Neural progenitor cell (in vitro differentiated cells): Measurements from ENCODE around the gene PKHD1. TPM values are rescaled to one million over a fixed set of nuclear protein-coding genes. Genes with fewer than 3 reads are reported as not detected.
A peak's percentile ranks its signal among the peaks of the same experiment; 100 is the strongest.
"Not testable (repeated sequence)": the region's sequence is repeated elsewhere in the genome, so short reads cannot be mapped to it uniquely, and the experiment has no call there.

ENCODE experiments used
- DNase-seq: peaks from one replicate; pipeline ENCODE4 v3.0.0-alpha.2; 2016; ENCODE audit warnings: low spot score
- H2AFZ ChIP-seq: fragments of 200-600 bp; sonication (generic); replicated peaks from 2 replicates; pipeline ENCODE4 v1.6.1; 2016; ENCODE audit warnings: antibody characterized with exemption
- H3F3A ChIP-seq: fragments of 200-600 bp; sonication (generic); 2 replicates; pipeline ENCODE4 v1.6.1; 2016; ENCODE audit warnings: antibody characterized with exemption, low read depth
- H3K27ac ChIP-seq: fragments of 200-600 bp; sonication (generic); 2 replicates; pipeline ENCODE4 v1.5.1; 2016; ENCODE audit warnings: mild to moderate bottlenecking
- H3K27me3 ChIP-seq: fragments of 200-600 bp; sonication (generic); 2 replicates; pipeline ENCODE4 v1.6.1; 2016; ENCODE audit warnings: mild to moderate bottlenecking, moderate library complexity
- H3K36me3 ChIP-seq: fragments of 200-600 bp; sonication (generic); 2 replicates; pipeline ENCODE4 v1.5.1; 2016
- H3K4me1 ChIP-seq: fragments of 200-600 bp; sonication (generic); 2 replicates; pipeline ENCODE4 v1.6.1; 2016; ENCODE audit warnings: mixed run types
- H3K4me2 ChIP-seq: fragments of 200-600 bp; sonication (generic); 2 replicates; pipeline ENCODE4 v1.6.1; 2016
- H3K4me3 ChIP-seq: fragments of 200-600 bp; sonication (generic); 2 replicates; pipeline ENCODE4 v1.5.1; 2016
- H3K79me2 ChIP-seq: fragments of 200-600 bp; sonication (generic); 2 replicates; pipeline ENCODE4 v1.6.1; 2016; ENCODE audit warnings: low read depth
- H3K9ac ChIP-seq: fragments of 200-600 bp; sonication (generic); 2 replicates; pipeline ENCODE4 v1.6.1; 2016
- H3K9me3 ChIP-seq: fragments of 200-600 bp; sonication (generic); 2 replicates; pipeline ENCODE4 v1.5.1; 2016; ENCODE audit warnings: low read depth
- H4K20me1 ChIP-seq: fragments of 200-600 bp; sonication (generic); 2 replicates; pipeline ENCODE4 v1.6.1; 2016; ENCODE audit warnings: low read depth
- H3K27ac Mint-ChIP-seq: 3 replicates; pipeline ENCODE4 v1.8.0; 2021; ENCODE audit warnings: mixed read lengths
- H3K27me3 Mint-ChIP-seq: 2 replicates; pipeline ENCODE4 v1.8.0; 2022; ENCODE audit warnings: low read depth, mild to moderate bottlenecking, inconsistent platforms, moderate library complexity, mixed read lengths; ENCODE audit not compliant: insufficient read depth
- H3K36me3 Mint-ChIP-seq: 3 replicates; pipeline ENCODE4 v1.8.0; 2021; ENCODE audit warnings: mixed read lengths
- H3K4me1 Mint-ChIP-seq: 3 replicates; pipeline ENCODE4 v1.8.0; 2021; ENCODE audit warnings: mixed read lengths
- H3K4me3 Mint-ChIP-seq: 3 replicates; pipeline ENCODE4 v1.8.0; 2021; ENCODE audit warnings: mild to moderate bottlenecking, moderate library complexity, mixed read lengths
- H3K9me3 Mint-ChIP-seq: 3 replicates; pipeline ENCODE4 v1.8.0; 2020; ENCODE audit warnings: mixed read lengths
- EZH2 ChIP-seq: fragments of 200-600 bp; sonication (generic); IDR thresholded peaks from 2 replicates; pipeline ENCODE4 v1.6.1; 2017; ENCODE audit warnings: antibody characterized with exemption, mild to moderate bottlenecking, moderate library complexity
- EZH2phosphoT487 ChIP-seq: fragments of 200-600 bp; sonication (generic); IDR thresholded peaks from 2 replicates; pipeline ENCODE4 v1.6.1; 2017; ENCODE audit warnings: antibody characterized with exemption
- total RNA-seq: library from RNA; depleted of rRNA; stranded (reverse); fragments of >200 nt; gene quantifications from 2 replicates; pipeline ENCODE4 v1.2.3, GENCODE V29; 2015; ENCODE audit warnings: low replicate concordance
- TF ChIP-seq, protein P1 (sequence below): fragments of 200-600 bp; sonication (generic); IDR thresholded peaks from 2 replicates; pipeline ENCODE4 v1.5.1; 2017; ENCODE audit warnings: antibody characterized with exemption, mild to moderate bottlenecking

The PKHD1 gene
- total RNA-seq, 1 donor from 2014 or later = 0.04 TPM

DNA sequence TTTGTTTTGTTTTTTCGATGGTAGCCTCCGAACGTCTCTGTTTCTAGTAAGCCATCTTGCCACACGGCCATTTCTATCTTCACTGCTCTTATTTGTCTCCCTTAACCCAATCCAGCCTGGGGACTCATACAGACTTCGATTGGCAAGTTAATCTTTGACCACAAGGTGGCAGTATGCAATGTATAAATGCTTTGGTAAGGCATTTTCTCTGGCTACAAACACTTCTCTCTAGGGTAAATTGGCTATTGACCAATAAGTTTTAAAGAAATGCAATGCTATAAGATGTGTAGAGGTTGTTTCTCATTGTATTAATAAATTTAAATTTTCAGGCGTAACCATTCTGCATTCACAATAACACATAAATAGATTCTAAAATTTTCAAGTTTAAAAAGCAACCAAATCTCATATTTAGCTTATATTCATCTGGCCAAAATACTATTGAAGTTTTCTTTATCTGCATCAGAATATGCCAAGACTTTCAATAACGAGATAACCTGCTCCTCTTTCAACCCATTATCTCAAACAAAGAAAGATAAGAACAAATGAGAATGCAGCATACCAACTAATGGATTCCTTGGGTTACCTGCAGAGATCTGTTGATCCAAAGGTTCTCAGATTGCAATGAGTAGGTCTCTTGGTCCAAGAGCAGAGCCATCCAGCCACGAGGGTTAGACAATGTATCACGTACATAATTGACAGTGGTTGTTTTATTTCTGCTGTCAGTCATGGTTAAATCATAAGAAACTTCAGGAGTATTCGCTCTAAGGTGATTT, 231.9 kb downstream of the PKHD1 start:
- no peaks in the 10 kb centered on the region for H3K79me2 ChIP-seq
- H3K4me1 ChIP-seq = peaks cover 5% of the 10 kb centered on the region
- no peak overlapping the region for H3K9ac ChIP-seq
- peaks cover 36% of the 10 kb centered on the region for H3K9me3 Mint-ChIP-seq
- H3K4me3 ChIP-seq = no peak overlapping the region
- H3K4me3 Mint-ChIP-seq = no peak overlapping the region
- peaks cover 2% of the 10 kb centered on the region for H3K4me1 Mint-ChIP-seq
- H2AFZ ChIP-seq = peak overlapping the region; percentile 89
- TF ChIP-seq, protein P1, sequence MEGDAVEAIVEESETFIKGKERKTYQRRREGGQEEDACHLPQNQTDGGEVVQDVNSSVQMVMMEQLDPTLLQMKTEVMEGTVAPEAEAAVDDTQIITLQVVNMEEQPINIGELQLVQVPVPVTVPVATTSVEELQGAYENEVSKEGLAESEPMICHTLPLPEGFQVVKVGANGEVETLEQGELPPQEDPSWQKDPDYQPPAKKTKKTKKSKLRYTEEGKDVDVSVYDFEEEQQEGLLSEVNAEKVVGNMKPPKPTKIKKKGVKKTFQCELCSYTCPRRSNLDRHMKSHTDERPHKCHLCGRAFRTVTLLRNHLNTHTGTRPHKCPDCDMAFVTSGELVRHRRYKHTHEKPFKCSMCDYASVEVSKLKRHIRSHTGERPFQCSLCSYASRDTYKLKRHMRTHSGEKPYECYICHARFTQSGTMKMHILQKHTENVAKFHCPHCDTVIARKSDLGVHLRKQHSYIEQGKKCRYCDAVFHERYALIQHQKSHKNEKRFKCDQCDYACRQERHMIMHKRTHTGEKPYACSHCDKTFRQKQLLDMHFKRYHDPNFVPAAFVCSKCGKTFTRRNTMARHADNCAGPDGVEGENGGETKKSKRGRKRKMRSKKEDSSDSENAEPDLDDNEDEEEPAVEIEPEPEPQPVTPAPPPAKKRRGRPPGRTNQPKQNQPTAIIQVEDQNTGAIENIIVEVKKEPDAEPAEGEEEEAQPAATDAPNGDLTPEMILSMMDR = peak; percentile 90
- no peak for TF ChIP-seq EZH2
- no peaks in the 10 kb centered on the region for H3F3A ChIP-seq
- peak overlapping the region; percentile 7 for H3K27ac Mint-ChIP-seq
- no peak overlapping the region for H3K27ac ChIP-seq
- no peaks in the 10 kb centered on the region for H3K9me3 ChIP-seq
- H3K36me3 ChIP-seq = no peaks in the 10 kb centered on the region
- H4K20me1 ChIP-seq = no peaks in the 10 kb centered on the region
- peak overlapping the region; percentile 25 for H3K4me2 ChIP-seq
- peaks cover 4% of the 10 kb centered on the region for H3K27me3 Mint-ChIP-seq
- H3K36me3 Mint-ChIP-seq = peaks cover 10% of the 10 kb centered on the region
- no peaks in the 10 kb centered on the region for H3K27me3 ChIP-seq
- peak; percentile 93 for DNase-seq

DNA sequence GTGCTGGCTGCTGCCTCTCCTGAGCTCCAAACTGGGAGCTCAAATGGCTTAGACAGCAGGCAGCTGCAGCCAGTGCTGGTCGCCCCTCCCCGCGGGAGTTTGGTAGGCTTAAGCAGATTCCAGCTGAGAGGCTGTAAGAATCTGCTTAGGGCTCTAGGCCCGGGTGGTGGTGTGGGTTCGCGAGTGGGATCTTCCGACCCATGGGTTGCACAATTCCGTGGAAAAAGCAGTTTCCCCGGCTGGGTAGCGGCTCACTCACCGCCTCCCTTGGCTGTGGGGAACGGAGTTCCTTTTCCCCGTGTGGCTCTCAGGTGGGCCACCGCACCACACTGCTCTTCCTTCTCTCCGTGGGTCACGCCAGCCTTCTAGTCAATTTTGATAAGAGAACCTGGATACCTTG, 232.5 kb downstream of the PKHD1 start:
- TF ChIP-seq, protein P1 = no peak
- no peak for TF ChIP-seq EZH2
- no peak for TF ChIP-seq EZH2phosphoT487
- Mint-ChIP-seq H3K36me3 (peaks cover 10% of the 10 kb centered on the region), H3K4me1 (peaks cover 2% of the 10 kb centered on the region), H3K9me3 (peaks cover 42% of the 10 kb centered on the region), H3K27me3 (peaks cover 8% of the 10 kb centered on the region), H3K27ac (peak overlapping the region; percentile 7), H3K4me3 (no peak overlapping the region)
- Histone ChIP-seq H3K27ac (no peak overlapping the region), H3K27me3 (no peaks in the 10 kb centered on the region), H3K4me1 (peaks cover 5% of the 10 kb centered on the region), H2AFZ (peak overlapping the region; percentile 89), H3K4me2 (peak overlapping the region; percentile 25), H3F3A (no peaks in the 10 kb centered on the region), H3K4me3 (no peak overlapping the region), H3K9me3 (no peaks in the 10 kb centered on the region), H4K20me1 (no peaks in the 10 kb centered on the region), H3K36me3 (no peaks in the 10 kb centered on the region), H3K9ac (no peak overlapping the region), H3K79me2 (no peaks in the 10 kb centered on the region)
- DNase-seq = peak; percentile 57

DNA sequence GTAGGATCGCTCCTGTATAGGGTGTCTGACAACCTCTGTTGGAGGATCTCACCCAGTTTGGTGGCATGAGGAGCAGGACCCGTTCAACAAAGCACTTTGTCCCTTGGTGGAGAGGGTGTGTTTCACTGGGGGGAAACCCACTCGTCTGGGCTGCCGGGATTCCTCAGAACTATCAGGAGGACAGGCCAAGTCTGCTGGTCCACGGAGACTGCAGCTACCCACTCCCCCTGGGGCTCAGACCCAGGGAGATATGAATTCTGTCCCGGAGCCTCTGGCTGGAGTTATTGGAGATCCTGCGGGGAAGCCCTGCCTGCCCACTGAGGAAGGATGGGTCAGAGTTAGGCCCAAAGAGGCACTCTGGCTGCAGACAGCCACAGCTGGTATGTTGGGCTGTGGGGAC, 233.1 kb downstream of the PKHD1 start:
- peaks cover 5% of the 10 kb centered on the region for H3K4me1 ChIP-seq
- Mint-ChIP-seq H3K27me3 (peaks cover 13% of the 10 kb centered on the region), H3K36me3 (peaks cover 16% of the 10 kb centered on the region), H3K4me3 (no peak overlapping the region), H3K9me3 (peaks cover 47% of the 10 kb centered on the region), H3K4me1 (peaks cover 2% of the 10 kb centered on the region), H3K27ac (no peak overlapping the region)
- no peaks in the 10 kb centered on the region for H3K36me3 ChIP-seq
- H4K20me1 ChIP-seq = no peaks in the 10 kb centered on the region
- H3K9me3 ChIP-seq = no peaks in the 10 kb centered on the region
- peak overlapping the region; percentile 89 for H2AFZ ChIP-seq
- H3F3A ChIP-seq = no peaks in the 10 kb centered on the region
- no peak overlapping the region for H3K4me3 ChIP-seq
- H3K9ac ChIP-seq = no peak overlapping the region
- H3K27ac ChIP-seq = no peak overlapping the region
- no peaks in the 10 kb centered on the region for H3K27me3 ChIP-seq
- no peaks in the 10 kb centered on the region for H3K79me2 ChIP-seq
- TF ChIP-seq, protein P1 = no peak
- TF ChIP-seq EZH2phosphoT487 (no peak), EZH2 (no peak)
- no peak for DNase-seq
- H3K4me2 ChIP-seq = no peak overlapping the region

DNA sequence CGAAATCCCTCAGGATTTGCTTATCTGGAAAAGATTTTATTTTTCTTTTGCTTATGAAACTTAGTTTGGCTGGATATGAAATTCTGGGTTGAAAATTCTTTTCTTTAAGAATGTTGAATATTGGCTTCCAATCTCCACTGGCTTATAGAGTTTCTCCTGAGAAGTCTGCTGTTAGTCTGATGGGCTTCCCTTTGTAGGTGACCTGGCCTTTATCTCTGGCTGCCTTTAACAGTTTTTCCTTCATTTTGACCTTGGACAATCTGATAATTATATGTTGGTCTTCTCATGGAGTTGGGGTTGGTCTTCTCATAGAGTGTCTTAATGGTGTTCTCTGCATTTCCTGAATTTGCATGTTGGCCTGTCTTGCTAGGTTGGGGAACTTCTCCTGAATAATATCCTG, 234.3 kb downstream of the PKHD1 start:
- H3K27me3 Mint-ChIP-seq = peaks cover 13% of the 10 kb centered on the region
- not testable (repeated sequence) for H3K9ac ChIP-seq, H3K4me1 Mint-ChIP-seq, H3K4me1 ChIP-seq, H3K4me3 ChIP-seq, H3F3A ChIP-seq, H3K36me3 ChIP-seq, H3K4me2 ChIP-seq, H3K4me3 Mint-ChIP-seq, DNase-seq, H3K27me3 ChIP-seq, H3K9me3 ChIP-seq, H3K27ac Mint-ChIP-seq, H2AFZ ChIP-seq, H4K20me1 ChIP-seq, H3K79me2 ChIP-seq, H3K27ac ChIP-seq
- H3K9me3 Mint-ChIP-seq = peaks cover 51% of the 10 kb centered on the region
- H3K36me3 Mint-ChIP-seq = peaks cover 16% of the 10 kb centered on the region
